H7 (cell line): ENCODE measurements around the gene GYPE. TPM values are rescaled to one million over a fixed set of nuclear protein-coding genes. Genes with fewer than 3 reads are reported as not detected.
"Not testable (repeated sequence)": the region's sequence is repeated elsewhere in the genome, so short reads cannot be mapped to it uniquely, and the experiment has no call there.

ENCODE experiments used
- DNase-seq: peaks from one replicate; pipeline ENCODE4 v3.0.0; 2012
- H3K27me3 ChIP-seq: 2 replicates; pipeline ENCODE4 v1.6.0; 2011; ENCODE audit warnings: mild to moderate bottlenecking, low read length; ENCODE audit not compliant: control insufficient read depth, insufficient read depth
- H3K36me3 ChIP-seq: replicated peaks from 2 replicates; pipeline ENCODE4 v1.5.1; 2011; ENCODE audit warnings: low read length; ENCODE audit not compliant: control insufficient read depth, insufficient read depth
- H3K4me3 ChIP-seq: 2 replicates; pipeline ENCODE4 v1.5.1; 2011; ENCODE audit warnings: low read depth, mild to moderate bottlenecking, control low read depth, low read length, moderate library complexity; ENCODE audit not compliant: insufficient read depth
- total RNA-seq: library from RNA; depleted of rRNA; stranded (reverse); fragments of >200 nt; shearing (Covaris generic); gene quantifications from 2 replicates; pipeline ENCODE4 v1.2.3, GENCODE V29; 2014; rRNA removed

GYPE gene
- total RNA-seq, 1 experiment from 2014 or later, result not detected

- not testable (repeated sequence) for H3K4me3 ChIP-seq, DNase-seq, H3K27me3 ChIP-seq, H3K36me3 ChIP-seq
These were observed 61.9 kb downstream of the GYPE start for GRCh38 chr4:143843506-143843832.

DNA sequence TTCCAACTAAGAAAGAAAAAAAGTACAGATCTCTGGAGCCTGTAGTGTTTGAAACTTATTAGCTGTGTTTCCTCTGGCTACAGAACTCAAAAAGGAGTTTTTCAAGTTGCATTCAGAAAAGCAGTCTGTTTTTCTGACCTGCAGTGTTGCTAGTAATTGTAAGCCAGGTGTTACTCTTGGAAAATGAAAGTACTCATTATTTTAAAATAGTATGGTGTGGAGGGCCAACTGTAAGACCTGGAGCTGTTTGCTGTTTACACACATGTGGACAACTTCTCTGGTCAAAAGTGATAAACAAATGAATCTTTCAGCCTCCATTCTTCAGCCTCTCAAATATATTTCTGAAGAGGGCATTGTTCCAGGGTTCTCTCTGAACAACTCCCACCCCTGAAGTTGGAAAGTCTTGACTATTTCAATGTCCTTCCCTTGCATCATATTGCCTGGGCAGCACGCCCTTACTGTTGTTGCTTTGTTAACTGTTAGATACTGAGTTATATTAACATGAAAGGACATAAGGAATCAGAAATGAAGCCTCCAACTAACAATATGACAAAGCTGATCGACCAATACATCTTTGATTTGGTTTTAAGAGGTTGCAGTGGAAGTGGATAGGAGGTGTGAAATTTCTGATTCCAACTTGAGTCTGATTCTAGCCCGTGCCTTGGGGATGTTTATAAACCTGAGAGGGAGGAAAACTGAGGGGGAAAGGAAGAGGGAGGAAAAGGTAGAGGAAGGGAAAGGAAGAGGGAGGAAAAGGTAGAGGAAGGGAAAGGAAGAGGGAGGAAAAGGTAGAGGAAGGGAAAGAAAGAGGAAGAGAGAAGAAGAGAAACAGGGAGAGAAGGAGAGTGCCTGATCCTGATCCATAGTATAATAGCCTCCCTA, 62.5 kb downstream of the GYPE start:
- not testable (repeated sequence) for H3K36me3 ChIP-seq, H3K4me3 ChIP-seq, DNase-seq, H3K27me3 ChIP-seq

DNA sequence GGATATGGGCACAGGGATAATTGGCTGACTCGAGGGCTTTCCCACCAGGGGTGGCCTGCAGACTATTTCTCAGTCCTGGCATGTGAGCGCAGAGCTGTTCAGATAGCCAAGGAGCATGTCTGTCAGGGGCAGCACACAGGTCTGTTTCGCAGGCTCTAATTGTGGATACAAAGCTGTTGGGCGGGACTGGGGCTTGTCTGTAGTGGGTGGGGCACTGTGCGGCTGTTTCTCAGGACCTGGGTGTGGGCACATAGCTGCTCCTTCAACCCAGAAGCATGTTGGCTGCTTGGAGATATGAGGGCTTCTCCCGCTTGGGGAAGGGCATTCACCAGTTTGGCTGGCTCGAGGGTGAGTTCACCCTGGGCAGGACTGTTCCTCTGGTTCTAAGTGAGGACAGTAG, 65.9 kb downstream of the GYPE start:
- not testable (repeated sequence) for H3K27me3 ChIP-seq, DNase-seq, H3K36me3 ChIP-seq, H3K4me3 ChIP-seq

DNA sequence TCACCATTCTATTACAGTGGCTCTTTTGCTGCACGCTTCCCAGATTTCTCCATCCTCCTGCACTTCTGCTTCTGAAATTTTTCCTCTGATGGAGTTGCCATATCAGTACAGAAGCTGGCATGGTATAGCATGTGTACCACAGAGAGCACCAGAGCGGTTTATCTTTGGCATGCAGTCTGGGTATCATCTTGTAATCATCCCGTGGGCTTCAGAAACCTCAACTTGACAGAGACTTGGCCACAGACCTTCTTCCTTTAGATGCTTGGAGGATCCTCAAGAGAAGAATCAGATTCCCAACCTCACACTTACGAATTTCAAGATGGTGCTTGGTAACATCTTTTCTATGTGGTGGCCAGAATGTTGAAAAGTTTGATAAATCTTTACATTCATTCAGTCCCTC, 71.2 kb downstream of the GYPE start:
- H3K4me3 ChIP-seq, DNase-seq, H3K27me3 ChIP-seq, H3K36me3 ChIP-seq: not testable (repeated sequence)

DNA sequence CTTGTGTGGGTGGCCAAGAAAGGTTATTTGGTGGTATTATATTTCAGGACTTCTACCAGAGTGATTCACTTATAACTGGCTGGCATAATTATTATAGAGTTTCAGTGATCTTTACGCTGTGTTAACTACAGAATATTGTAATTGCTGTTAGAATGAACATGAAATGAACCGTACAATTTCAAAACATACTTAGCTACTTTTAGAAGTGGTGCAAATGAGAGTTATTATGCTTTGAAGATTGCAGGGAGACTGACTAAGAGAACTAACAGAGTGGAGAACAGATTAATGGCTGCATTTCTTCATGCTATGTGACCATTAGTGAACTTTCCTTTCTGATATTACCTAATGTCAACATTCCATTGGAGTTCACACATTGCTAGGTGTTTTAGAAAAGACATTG, 71.7 kb downstream of the GYPE start:
- H3K4me3 ChIP-seq, H3K27me3 ChIP-seq, DNase-seq, H3K36me3 ChIP-seq: not testable (repeated sequence)

- H3K36me3 ChIP-seq, H3K4me3 ChIP-seq, H3K27me3 ChIP-seq, DNase-seq: not testable (repeated sequence)
These were observed 74.8 kb downstream of the GYPE start for GRCh38 chr4:143830576-143830975.

- not testable (repeated sequence) for H3K36me3 ChIP-seq, H3K4me3 ChIP-seq
These were observed 76.1 kb downstream of the GYPE start for GRCh38 chr4:143829239-143829620.

More at GRCh38 chr4:143829239-143829620, 76.1 kb downstream of the GYPE start:
- not testable (repeated sequence) for H3K27me3 ChIP-seq, DNase-seq

Other genes with a start within 250 kb of the GYPE start
- gene FREM3, start 204.9 kb downstream of the GYPE start, total RNA-seq, result 0.04 TPM in 1 of 2 replicates, not detected in the other
- gene GYPB, start 113.8 kb upstream of the GYPE start, total RNA-seq, result not detected in 2 replicates
- not detected in 2 replicates for gene GYPA, start 235.2 kb upstream of the GYPE start, total RNA-seq